Skeletal muscle tissue (tissue), 4 donors: Measurements from ENCODE around the gene SMAP1. TPM values are rescaled to one million over a fixed set of nuclear protein-coding genes. Genes with fewer than 3 reads are reported as not detected.

Experiments used
- H3K27ac ChIP-seq: one replicate; pipeline ENCODE4 v1.7.0; 2013; ENCODE audit warnings: mild to moderate bottlenecking, low read depth, low read length, inconsistent platforms
- H3K27me3 ChIP-seq, 3 donors: one replicate each; pipeline ENCODE4 v1.7.0; 2013; ENCODE audit warnings: low read length in 3 of 3; ENCODE audit not compliant: control insufficient read depth in 3 of 3, insufficient read depth in 3 of 3
- H3K36me3 ChIP-seq, 3 donors: one replicate each; pipeline ENCODE4 v1.7.0; 2013; ENCODE audit warnings: low read length in 3 of 3; ENCODE audit not compliant: control insufficient read depth in 3 of 3, insufficient read depth in 3 of 3
- H3K4me1 ChIP-seq, 3 donors: one replicate each; pipeline ENCODE4 v1.7.0; 2013; ENCODE audit warnings: low read length in 3 of 3, mild to moderate bottlenecking in 3 of 3; ENCODE audit not compliant: control insufficient read depth in 3 of 3, insufficient read depth in 3 of 3
- H3K4me3 ChIP-seq, 3 donors: one replicate each; pipeline ENCODE4 v1.7.0; 2013; ENCODE audit warnings: low read length in 3 of 3
- H3K9ac ChIP-seq, 3 donors: one replicate each; pipeline ENCODE4 v1.7.0; 2013; ENCODE audit warnings: low read length in 3 of 3, mild to moderate bottlenecking in 3 of 3, moderate library complexity in 2 of 3, low read depth in 1 of 3
- H3K9me3 ChIP-seq, 3 donors: one replicate each; pipeline ENCODE4 v1.7.0; 2013; ENCODE audit warnings: low read length in 3 of 3; ENCODE audit not compliant: control insufficient read depth in 3 of 3
- total RNA-seq: library from RNA; depleted of rRNA; stranded (reverse); fragments of >200 nt; gene quantifications from one replicate; pipeline ENCODE4 v1.2.3, GENCODE V29; 2014
- donor health status: Osteomylitis.

SMAP1 gene
- total RNA-seq, 1 donor from 2014 or later: 13.6 TPM

DNA sequence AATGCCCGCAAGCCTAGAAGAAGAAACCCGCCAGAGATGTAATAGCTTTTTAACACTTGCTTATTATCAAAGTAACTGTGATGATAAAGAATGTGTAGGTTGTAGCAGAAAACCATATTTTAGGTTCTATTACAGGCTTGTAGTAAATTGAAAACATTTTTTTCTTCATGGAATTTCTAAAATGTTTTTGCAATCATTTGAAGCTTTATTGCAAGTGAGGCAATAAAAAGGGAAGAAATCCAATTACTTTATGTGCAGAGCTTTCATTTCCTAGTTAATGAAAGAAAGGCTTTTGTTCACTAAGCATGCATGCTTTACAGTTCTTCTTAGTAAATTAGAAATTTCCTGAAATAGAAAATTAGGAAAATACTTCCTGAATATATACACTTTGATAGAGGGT, 154.1 kb downstream of the SMAP1 start:
- Histone ChIP-seq H3K27me3 (no peaks in the 10 kb centered on the region), H3K36me3 (no peaks in the 10 kb centered on the region), H3K9ac (no peak overlapping the region), H3K4me3 (no peak overlapping the region), H3K4me1 (no peaks in the 10 kb centered on the region), H3K27ac (no peak overlapping the region), H3K9me3 (no peaks in the 10 kb centered on the region)

DNA sequence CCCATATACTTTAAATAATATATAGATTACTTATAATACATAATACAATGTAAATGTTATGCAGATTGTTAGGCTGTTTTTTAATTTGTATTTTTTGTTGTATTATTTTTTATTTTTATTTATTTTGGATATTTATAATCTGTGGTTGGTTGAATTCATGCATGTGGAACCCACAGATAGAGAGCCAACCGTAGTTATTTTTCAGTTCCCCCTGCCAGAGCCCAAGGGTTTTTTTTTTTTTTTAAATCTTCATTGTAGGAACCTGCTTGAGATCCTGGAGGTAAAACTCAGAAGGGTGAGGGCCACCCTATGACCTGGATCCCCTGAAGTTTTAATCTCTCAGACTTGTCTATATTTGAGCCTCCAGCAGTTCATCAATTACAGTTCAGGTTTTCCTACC, 156.0 kb downstream of the SMAP1 start:
- H3K36me3 ChIP-seq: no peaks in the 10 kb centered on the region
- H3K9ac ChIP-seq: no peak overlapping the region
- no peaks in the 10 kb centered on the region for H3K4me1 ChIP-seq
- H3K4me3 ChIP-seq: no peak overlapping the region
- H3K27me3 ChIP-seq: no peaks in the 10 kb centered on the region
- H3K9me3 ChIP-seq: no peaks in the 10 kb centered on the region
- H3K27ac ChIP-seq: no peak overlapping the region

DNA sequence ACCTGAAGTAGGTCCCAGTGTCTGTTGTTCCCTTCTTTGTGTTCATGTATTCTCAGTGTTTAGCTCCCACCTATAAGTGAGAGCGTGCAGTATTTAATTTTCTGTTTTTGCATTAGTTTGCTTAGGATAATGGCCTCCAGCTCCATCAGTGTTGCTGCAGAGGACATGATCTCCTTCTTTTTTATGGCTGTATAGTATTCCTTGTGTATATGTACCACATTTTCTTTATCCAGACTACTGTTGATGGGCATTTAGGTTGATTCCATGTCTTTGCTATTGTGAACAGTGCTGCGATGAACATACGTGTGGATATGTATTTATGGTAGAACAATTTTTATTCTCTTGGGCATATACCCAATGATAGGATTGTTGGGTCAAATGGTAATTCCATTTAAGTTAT, 163.7 kb downstream of the SMAP1 start:
- Histone ChIP-seq H3K4me3 (no peak overlapping the region), H3K9me3 (no peaks in the 10 kb centered on the region), H3K27me3 (no peaks in the 10 kb centered on the region), H3K9ac (no peak overlapping the region), H3K27ac (no peak overlapping the region), H3K4me1 (peaks cover 0 to 4% (median 0%) of the 10 kb centered on the region in 3 donors), H3K36me3 (no peaks in the 10 kb centered on the region)

DNA sequence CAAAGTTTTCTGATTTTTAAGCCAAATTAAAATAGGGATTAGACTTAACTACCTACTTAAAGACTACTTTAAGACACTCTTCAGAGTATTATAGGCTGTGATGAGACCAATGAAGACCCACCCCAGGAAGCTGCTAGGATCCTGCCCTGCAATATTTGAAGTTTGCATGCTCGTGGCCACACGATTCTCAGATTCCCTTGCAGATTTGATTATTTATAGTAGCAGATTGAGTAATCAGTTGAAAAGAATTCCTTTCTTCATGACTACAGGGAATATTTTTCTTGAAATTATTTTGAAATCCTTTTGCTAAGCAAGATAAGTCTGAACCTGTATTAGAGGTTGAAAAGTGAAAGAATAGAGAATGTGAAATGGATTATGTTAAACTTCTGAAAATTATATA, 166.8 kb downstream of the SMAP1 start:
- Histone ChIP-seq H3K27me3 (no peaks in the 10 kb centered on the region), H3K4me3 (no peak overlapping the region), H3K9ac (no peak overlapping the region), H3K27ac (no peak overlapping the region), H3K9me3 (no peaks in the 10 kb centered on the region), H3K36me3 (no peaks in the 10 kb centered on the region), H3K4me1 (peaks cover 0 to 7% (median 4%) of the 10 kb centered on the region in 3 donors)

DNA sequence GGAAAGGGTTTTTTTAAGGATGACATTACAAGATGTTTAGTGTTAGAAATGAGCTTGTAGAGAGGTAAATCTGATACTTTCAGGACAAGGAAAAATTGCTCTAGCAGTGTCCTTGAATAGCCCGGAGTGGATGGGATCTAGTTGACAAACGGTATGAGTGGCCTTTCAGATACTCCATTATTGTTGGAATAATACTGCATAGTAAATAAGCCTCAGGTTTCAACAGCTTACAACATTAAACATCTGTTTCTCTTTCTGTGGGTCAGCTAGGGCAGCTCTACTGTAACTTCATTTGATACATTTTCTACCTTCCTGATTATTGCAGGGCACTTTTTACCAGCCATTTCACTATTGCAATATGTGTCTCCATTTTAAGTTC, 171.2 kb downstream of the SMAP1 start:
- Histone ChIP-seq H3K4me3 (no peak overlapping the region), H3K36me3 (no peaks in the 10 kb centered on the region), H3K9ac (no peak overlapping the region), H3K4me1 (peaks cover 0 to 5% (median 4%) of the 10 kb centered on the region in 3 donors), H3K27me3 (no peaks in the 10 kb centered on the region), H3K27ac (no peak overlapping the region), H3K9me3 (no peaks in the 10 kb centered on the region)

DNA sequence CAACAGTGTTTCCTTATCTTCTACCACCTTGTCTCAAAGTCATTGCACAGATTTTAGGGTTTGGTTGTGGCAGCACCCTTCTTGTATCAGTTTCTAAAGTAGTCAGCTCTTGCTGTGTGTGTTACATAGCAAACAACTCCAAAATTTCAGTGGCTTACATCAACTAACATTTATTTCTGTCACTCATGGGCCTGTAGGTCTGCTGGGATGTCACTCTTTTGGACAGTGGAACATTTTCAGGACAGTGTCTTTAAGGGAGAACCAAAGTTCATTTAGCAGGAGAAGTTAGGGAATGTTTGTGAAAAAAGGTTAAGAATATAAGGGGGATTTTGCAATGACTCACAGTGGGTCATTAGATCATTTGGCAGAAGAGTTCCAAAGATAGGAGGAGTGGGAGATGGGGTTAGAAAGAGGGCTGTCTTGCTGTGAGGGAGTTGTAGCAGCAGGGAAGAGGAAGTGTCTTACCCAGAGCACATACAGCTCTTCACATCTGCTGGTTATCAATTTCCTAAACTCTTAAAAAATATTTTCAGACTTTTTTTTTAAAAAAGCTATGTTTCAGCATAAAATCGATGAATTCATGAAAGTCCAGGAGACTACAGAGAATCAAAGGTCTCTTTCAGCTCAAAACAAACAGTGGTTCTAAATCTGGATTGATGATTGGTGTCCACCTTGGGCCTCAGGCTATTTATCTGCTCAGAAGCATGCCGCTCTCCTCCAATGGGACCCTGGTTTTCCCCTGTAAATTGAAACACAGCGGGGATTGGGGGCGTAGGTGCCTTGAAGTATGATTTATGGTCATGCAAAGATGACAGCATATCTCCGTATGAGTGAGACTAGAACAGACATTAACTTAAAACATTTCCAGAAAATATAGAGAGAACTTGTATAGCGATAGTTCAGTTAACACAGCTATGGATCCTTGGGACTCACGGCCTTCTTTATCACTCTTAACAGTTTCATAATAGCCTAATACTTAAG, 171.9 kb downstream of the SMAP1 start:
- Histone ChIP-seq H3K36me3 (no peaks in the 10 kb centered on the region), H3K4me1 (peaks cover 0 to 4% (median 2%) of the 10 kb centered on the region in 3 donors), H3K4me3 (no peak overlapping the region), H3K9ac (no peak overlapping the region), H3K9me3 (no peaks in the 10 kb centered on the region), H3K27me3 (no peaks in the 10 kb centered on the region), H3K27ac (no peak overlapping the region)

DNA sequence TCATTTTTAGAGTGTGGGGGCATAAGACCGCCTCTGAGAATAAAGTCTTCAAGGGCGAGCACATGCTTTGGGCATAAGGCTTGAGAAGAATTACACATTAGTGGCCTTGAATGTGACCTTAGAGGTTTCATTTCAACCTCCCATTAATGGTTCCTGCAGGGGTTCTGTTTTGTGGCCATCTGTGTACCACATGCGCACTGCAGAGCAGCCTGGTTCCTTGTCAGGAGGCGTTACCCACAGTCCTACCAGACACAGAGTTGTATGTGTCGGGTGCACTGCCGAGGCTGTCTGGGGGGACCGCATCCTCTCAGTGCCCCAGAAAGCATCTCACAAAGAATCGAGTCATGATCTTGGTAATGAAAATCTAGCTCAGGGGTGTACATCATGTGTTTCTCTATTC, 173.4 kb downstream of the SMAP1 start:
- Histone ChIP-seq H3K4me3 (no peak overlapping the region), H3K27ac (no peak overlapping the region), H3K9ac (no peak overlapping the region), H3K9me3 (no peaks in the 10 kb centered on the region), H3K4me1 (peaks cover 0 to 4% (median 2%) of the 10 kb centered on the region in 3 donors), H3K36me3 (no peaks in the 10 kb centered on the region), H3K27me3 (no peaks in the 10 kb centered on the region)

DNA sequence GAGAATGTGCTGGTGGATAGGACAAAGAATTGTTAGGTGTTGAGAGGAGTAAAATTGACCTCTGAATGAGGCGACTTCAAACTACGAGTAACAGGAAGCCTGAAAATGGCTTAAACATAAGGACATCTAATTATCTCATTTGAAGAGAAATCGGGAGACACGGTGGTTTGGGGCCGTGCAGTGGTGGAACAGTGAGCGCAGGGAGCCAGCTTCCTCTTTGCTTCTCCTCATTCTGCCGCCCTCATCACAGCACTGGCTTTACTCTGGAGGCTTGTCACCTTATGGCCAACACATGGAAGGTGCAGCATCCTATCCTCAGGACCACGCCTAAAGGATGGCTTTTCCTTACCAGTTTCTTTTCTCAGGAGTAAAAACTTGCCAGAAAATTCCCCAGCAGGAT, 174.9 kb downstream of the SMAP1 start:
- Histone ChIP-seq H3K27me3 (no peaks in the 10 kb centered on the region), H3K36me3 (no peaks in the 10 kb centered on the region), H3K9ac (no peak overlapping the region), H3K4me3 (no peak overlapping the region), H3K4me1 (peaks cover 0 to 4% (median 2%) of the 10 kb centered on the region in 3 donors), H3K27ac (no peak overlapping the region), H3K9me3 (no peaks in the 10 kb centered on the region)

DNA sequence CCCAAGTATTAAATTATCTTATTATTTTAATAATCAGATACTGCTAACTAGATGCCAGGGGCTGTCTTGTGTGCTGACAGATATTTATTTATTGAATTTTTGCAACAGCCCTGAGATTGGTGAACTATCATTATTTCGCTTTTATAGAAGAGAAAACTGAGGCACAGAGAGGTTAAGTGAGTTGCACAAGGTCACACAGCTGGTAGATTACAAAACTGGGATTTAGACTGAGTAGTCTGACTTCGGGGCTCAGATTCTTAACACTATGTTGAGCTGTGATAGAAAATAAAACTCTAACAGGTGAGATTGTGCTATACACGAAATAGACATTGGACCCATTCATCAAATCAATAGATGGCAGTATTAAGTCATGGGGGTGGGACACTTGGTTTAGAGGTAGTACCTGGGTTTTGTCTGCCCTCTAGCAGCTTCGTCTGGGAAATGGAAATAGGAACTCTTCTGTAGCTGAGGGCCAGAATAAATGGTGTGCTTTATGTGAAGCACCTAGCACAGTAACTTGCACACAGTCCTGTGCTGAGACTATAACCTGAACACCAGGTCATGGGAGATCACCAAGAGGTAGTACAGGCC, 175.7 kb downstream of the SMAP1 start:
- H3K4me3 ChIP-seq: no peak overlapping the region
- H3K9ac ChIP-seq: no peak overlapping the region
- H3K27me3 ChIP-seq: no peaks in the 10 kb centered on the region
- no peaks in the 10 kb centered on the region for H3K9me3 ChIP-seq
- H3K27ac ChIP-seq: no peak overlapping the region
- H3K4me1 ChIP-seq: peaks cover 0 to 4% (median 2%) of the 10 kb centered on the region in 3 donors
- H3K36me3 ChIP-seq: no peaks in the 10 kb centered on the region

DNA sequence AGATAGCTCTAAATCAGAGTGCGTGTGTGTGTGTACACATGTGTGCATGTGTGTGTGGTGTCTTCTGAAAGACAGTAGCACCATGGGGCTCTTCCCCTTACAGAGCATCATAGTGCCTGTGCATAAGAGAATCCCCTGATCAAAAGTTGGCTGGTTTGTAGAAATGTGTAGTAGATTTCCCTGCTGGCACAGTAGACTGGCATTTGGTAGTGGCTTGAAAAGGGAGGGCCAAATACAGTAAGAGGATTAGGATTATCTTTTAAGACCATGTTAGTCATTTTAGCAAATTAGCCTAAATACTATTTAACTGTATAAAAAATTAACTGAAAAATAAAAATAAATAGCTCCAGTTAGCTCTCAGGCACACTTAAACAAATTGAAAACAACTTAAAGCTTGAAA, 176.6 kb downstream of the SMAP1 start:
- H3K27me3 ChIP-seq: no peaks in the 10 kb centered on the region
- H3K4me3 ChIP-seq: no peak overlapping the region
- H3K4me1 ChIP-seq: no peaks in the 10 kb centered on the region
- H3K27ac ChIP-seq: no peak overlapping the region
- no peak overlapping the region for H3K9ac ChIP-seq
- H3K9me3 ChIP-seq: no peaks in the 10 kb centered on the region
- no peaks in the 10 kb centered on the region for H3K36me3 ChIP-seq
